ENCODE measurements around the gene ACRV1.

DNA sequence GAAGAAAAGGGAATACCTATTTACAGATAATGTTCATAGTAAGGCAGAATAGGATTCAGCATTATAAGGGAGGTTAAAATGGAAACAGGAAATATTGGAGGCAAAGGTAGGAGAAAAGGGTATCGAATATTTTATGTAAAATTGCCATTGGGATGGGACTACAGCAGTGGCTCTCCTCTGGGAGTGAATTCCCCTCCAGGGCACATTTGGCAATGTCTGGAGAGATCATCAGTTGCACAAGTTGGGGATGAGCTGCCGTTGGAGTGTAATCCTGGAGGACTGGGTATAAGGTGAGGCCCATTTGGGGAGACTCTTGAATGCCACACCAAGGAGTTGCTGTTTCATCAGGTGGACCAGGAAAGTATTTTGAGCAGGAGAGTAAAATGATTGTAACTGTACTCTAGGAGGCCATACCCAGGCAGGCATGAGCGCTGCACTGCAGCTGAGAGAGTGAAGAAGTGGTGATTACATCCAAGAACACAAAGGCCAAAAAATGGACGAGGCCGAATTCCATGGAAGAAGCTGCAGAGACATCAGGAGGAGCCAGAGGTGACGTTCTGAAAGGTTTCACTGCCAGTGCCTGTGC lies 8.7 kb upstream of the ACRV1 start:
- TF ChIP-seq, protein P1, sequence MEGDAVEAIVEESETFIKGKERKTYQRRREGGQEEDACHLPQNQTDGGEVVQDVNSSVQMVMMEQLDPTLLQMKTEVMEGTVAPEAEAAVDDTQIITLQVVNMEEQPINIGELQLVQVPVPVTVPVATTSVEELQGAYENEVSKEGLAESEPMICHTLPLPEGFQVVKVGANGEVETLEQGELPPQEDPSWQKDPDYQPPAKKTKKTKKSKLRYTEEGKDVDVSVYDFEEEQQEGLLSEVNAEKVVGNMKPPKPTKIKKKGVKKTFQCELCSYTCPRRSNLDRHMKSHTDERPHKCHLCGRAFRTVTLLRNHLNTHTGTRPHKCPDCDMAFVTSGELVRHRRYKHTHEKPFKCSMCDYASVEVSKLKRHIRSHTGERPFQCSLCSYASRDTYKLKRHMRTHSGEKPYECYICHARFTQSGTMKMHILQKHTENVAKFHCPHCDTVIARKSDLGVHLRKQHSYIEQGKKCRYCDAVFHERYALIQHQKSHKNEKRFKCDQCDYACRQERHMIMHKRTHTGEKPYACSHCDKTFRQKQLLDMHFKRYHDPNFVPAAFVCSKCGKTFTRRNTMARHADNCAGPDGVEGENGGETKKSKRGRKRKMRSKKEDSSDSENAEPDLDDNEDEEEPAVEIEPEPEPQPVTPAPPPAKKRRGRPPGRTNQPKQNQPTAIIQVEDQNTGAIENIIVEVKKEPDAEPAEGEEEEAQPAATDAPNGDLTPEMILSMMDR (IDR thresholded peaks at IDR 0.05) = no peak
- TF ChIP-seq, protein P2, sequence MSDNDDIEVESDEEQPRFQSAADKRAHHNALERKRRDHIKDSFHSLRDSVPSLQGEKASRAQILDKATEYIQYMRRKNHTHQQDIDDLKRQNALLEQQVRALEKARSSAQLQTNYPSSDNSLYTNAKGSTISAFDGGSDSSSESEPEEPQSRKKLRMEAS (IDR thresholded peaks at IDR 0.05; ENCODE audit: low read depth) = no peak
- TF ChIP-seq FOXM1 (IDR thresholded peaks at IDR 0.05; ENCODE audit: low read depth) = no peak
- no peak for TF ChIP-seq TCF12 (IDR thresholded peaks at IDR 0.05)
- no peak for TF ChIP-seq MXI1 (IDR thresholded peaks at IDR 0.05; ENCODE audit: low read depth, low read length)
- TF ChIP-seq, protein P3, sequence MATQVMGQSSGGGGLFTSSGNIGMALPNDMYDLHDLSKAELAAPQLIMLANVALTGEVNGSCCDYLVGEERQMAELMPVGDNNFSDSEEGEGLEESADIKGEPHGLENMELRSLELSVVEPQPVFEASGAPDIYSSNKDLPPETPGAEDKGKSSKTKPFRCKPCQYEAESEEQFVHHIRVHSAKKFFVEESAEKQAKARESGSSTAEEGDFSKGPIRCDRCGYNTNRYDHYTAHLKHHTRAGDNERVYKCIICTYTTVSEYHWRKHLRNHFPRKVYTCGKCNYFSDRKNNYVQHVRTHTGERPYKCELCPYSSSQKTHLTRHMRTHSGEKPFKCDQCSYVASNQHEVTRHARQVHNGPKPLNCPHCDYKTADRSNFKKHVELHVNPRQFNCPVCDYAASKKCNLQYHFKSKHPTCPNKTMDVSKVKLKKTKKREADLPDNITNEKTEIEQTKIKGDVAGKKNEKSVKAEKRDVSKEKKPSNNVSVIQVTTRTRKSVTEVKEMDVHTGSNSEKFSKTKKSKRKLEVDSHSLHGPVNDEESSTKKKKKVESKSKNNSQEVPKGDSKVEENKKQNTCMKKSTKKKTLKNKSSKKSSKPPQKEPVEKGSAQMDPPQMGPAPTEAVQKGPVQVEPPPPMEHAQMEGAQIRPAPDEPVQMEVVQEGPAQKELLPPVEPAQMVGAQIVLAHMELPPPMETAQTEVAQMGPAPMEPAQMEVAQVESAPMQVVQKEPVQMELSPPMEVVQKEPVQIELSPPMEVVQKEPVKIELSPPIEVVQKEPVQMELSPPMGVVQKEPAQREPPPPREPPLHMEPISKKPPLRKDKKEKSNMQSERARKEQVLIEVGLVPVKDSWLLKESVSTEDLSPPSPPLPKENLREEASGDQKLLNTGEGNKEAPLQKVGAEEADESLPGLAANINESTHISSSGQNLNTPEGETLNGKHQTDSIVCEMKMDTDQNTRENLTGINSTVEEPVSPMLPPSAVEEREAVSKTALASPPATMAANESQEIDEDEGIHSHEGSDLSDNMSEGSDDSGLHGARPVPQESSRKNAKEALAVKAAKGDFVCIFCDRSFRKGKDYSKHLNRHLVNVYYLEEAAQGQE (IDR thresholded peaks at IDR 0.05; ENCODE audit: low read depth, low read length) = no peak
- no peak for TF ChIP-seq FOSL2 (IDR thresholded peaks at IDR 0.05; ENCODE audit: borderline replicate concordance, low read depth)
- no peak for TF ChIP-seq YY1 (IDR thresholded peaks at IDR 0.05; ENCODE audit: low read depth)
- no peak for TF ChIP-seq NRF1 (IDR thresholded peaks at IDR 0.05; ENCODE audit: low read depth, low read length)
- TF ChIP-seq POLR2AphosphoS5 (IDR thresholded peaks at IDR 0.05; ENCODE audit: low read depth, low read length) = no peak
- no peak for TF ChIP-seq NFIC (IDR thresholded peaks at IDR 0.05; ENCODE audit: borderline replicate concordance)
- no peak for TF ChIP-seq JUND (IDR thresholded peaks at IDR 0.05)

All from SK-N-SH (cell line).